SH-SY5Y (cell line): ENCODE measurements around the gene TANC1.

ENCODE experiments used
- GATA2 ChIP-seq: IDR thresholded peaks from 2 replicates; pipeline ENCODE4 v1.6.1; 2011; ENCODE audit warnings: mild to moderate bottlenecking, low read depth, low read length
- GATA3 ChIP-seq: IDR thresholded peaks from 2 replicates; pipeline ENCODE4 v1.6.1; 2011; ENCODE audit warnings: low read depth, mild to moderate bottlenecking, low read length, moderate library complexity

TANC1 gene

GRCh38 chr2:159152128-159152778 lies 183.8 kb downstream of the TANC1 start:
- TF ChIP-seq GATA2 (no peak), GATA3 (no peak)

- TF ChIP-seq GATA3 (no peak), GATA2 (no peak)
Measured at GRCh38 chr2:159153063-159153462, 184.6 kb downstream of the TANC1 start.

- TF ChIP-seq GATA3 (no peak), GATA2 (no peak)
Measured at GRCh38 chr2:159153463-159153862, 185.0 kb downstream of the TANC1 start.

GRCh38 chr2:159153951-159154350 lies 185.5 kb downstream of the TANC1 start:
- TF ChIP-seq GATA3 = no peak
- TF ChIP-seq GATA2 = no peak

- no peak for TF ChIP-seq GATA2
- no peak for TF ChIP-seq GATA3
Measured at GRCh38 chr2:159154366-159154765, 185.9 kb downstream of the TANC1 start.

GRCh38 chr2:159155320-159155719 lies 186.9 kb downstream of the TANC1 start:
- TF ChIP-seq GATA2 (no peak), GATA3 (no peak)

- TF ChIP-seq GATA3 = no peak
- no peak for TF ChIP-seq GATA2
Measured at GRCh38 chr2:159155791-159156190, 187.4 kb downstream of the TANC1 start.

GRCh38 chr2:159156834-159157233 lies 188.4 kb downstream of the TANC1 start:
- TF ChIP-seq GATA2 (no peak), GATA3 (no peak)

GRCh38 chr2:159157361-159158209 lies 189.1 kb downstream of the TANC1 start:
- TF ChIP-seq GATA2 (no peak), GATA3 (no peak)

GRCh38 chr2:159160412-159160811 lies 192.0 kb downstream of the TANC1 start:
- TF ChIP-seq GATA2 (no peak), GATA3 (no peak)

- TF ChIP-seq GATA2 (no peak), GATA3 (no peak)
Measured at GRCh38 chr2:159160954-159161353, 192.5 kb downstream of the TANC1 start.

GRCh38 chr2:159163930-159164329 lies 195.5 kb downstream of the TANC1 start:
- TF ChIP-seq GATA2 (no peak), GATA3 (no peak)

- TF ChIP-seq GATA3 (no peak), GATA2 (no peak)
Measured at GRCh38 chr2:159164457-159164911, 196.0 kb downstream of the TANC1 start.

- TF ChIP-seq GATA3 (no peak), GATA2 (no peak)
Measured at GRCh38 chr2:159165048-159165447, 196.6 kb downstream of the TANC1 start.

- no peak for TF ChIP-seq GATA3
- no peak for TF ChIP-seq GATA2
Measured at GRCh38 chr2:159168707-159169106, 200.3 kb downstream of the TANC1 start.
